HL-60 (cell line): ENCODE results near the gene UNKL.

ENCODE experiments used
- GABPA ChIP-seq: IDR thresholded peaks from 2 replicates; pipeline ENCODE4 v1.6.1; 2012; ENCODE audit warnings: low read depth
- POLR2AphosphoS5 ChIP-seq: IDR thresholded peaks from 2 replicates; pipeline ENCODE4 v1.6.1; 2012; ENCODE audit warnings: low read depth
- TF ChIP-seq, protein P1 (sequence below): IDR thresholded peaks from one replicate; pipeline ENCODE4 v1.5.1; 2011; ENCODE audit warnings: low read length, control low read depth, inconsistent platforms; ENCODE audit not compliant: insufficient read depth
- TF ChIP-seq, protein P2 (sequence below): IDR thresholded peaks from 2 replicates; pipeline ENCODE4 v1.6.1; 2012; ENCODE audit warnings: low read depth; ENCODE audit not compliant: insufficient replicate concordance

DNA sequence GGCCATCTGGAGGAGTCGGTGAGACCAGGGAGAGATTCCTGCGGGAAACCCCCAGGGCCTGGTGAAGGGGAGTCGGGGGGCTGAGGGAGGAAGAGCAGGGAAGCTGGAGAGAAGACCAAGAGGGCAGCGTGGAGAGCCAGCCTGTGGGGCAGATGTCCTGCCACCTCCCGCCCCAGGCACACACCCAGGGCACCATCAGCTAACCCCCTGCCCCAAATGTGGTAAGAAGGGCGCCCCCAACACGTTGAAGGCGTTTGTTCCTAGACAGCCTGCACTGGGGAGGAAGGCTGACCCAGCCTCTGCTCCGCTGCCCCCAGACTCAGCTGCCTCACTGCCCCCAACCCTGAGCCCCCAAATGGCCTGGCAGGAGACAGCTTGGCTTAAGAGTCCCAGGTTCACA, 79.8 kb downstream of the UNKL start:
- TF ChIP-seq, protein P1, sequence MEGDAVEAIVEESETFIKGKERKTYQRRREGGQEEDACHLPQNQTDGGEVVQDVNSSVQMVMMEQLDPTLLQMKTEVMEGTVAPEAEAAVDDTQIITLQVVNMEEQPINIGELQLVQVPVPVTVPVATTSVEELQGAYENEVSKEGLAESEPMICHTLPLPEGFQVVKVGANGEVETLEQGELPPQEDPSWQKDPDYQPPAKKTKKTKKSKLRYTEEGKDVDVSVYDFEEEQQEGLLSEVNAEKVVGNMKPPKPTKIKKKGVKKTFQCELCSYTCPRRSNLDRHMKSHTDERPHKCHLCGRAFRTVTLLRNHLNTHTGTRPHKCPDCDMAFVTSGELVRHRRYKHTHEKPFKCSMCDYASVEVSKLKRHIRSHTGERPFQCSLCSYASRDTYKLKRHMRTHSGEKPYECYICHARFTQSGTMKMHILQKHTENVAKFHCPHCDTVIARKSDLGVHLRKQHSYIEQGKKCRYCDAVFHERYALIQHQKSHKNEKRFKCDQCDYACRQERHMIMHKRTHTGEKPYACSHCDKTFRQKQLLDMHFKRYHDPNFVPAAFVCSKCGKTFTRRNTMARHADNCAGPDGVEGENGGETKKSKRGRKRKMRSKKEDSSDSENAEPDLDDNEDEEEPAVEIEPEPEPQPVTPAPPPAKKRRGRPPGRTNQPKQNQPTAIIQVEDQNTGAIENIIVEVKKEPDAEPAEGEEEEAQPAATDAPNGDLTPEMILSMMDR: no peak
- TF ChIP-seq, protein P2, sequence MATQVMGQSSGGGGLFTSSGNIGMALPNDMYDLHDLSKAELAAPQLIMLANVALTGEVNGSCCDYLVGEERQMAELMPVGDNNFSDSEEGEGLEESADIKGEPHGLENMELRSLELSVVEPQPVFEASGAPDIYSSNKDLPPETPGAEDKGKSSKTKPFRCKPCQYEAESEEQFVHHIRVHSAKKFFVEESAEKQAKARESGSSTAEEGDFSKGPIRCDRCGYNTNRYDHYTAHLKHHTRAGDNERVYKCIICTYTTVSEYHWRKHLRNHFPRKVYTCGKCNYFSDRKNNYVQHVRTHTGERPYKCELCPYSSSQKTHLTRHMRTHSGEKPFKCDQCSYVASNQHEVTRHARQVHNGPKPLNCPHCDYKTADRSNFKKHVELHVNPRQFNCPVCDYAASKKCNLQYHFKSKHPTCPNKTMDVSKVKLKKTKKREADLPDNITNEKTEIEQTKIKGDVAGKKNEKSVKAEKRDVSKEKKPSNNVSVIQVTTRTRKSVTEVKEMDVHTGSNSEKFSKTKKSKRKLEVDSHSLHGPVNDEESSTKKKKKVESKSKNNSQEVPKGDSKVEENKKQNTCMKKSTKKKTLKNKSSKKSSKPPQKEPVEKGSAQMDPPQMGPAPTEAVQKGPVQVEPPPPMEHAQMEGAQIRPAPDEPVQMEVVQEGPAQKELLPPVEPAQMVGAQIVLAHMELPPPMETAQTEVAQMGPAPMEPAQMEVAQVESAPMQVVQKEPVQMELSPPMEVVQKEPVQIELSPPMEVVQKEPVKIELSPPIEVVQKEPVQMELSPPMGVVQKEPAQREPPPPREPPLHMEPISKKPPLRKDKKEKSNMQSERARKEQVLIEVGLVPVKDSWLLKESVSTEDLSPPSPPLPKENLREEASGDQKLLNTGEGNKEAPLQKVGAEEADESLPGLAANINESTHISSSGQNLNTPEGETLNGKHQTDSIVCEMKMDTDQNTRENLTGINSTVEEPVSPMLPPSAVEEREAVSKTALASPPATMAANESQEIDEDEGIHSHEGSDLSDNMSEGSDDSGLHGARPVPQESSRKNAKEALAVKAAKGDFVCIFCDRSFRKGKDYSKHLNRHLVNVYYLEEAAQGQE: no peak
- TF ChIP-seq POLR2AphosphoS5 (no peak), GABPA (no peak)
